Pancreas (tissue), 10 donors: ENCODE measurements around the gene DCAKD. TPM values are rescaled to one million over a fixed set of nuclear protein-coding genes. Genes with fewer than 3 reads are reported as not detected.

Experiments
- ATAC-seq, 4 donors: fragments of 200-7000 bp; cut with Tn5 transposase; one replicate each; pipeline versions ENCODE4 v1.8.0 to v1.9.1; 2020; ENCODE audit warnings: mild to moderate bottlenecking in 4 of 4, moderate library complexity in 4 of 4
- DNase-seq, 6 donors: peaks; one replicate each; pipeline ENCODE4 v3.0.0-alpha.2; 2020
- FAIRE-seq: peaks from 2 replicates; lab custom pipeline; 2012; peaks lifted over from hg19 to GRCh38; lab: Jason Lieb, UNC
- H3K27ac ChIP-seq, 4 donors: fragments of 200-600 bp; sonication (generic); 1 replicate in 3 of 4; 2 replicates in 1 of 4; pipeline versions ENCODE4 v1.5.0 to v1.8.0; 2020
- H3K27me3 ChIP-seq, 4 donors: fragments of 200-600 bp; one replicate each; pipeline ENCODE4 v1.8.0; 2021
- H3K36me3 ChIP-seq, 3 donors: fragments of 200-600 bp; sonication (generic) in 1 of 3; one replicate each; pipeline versions ENCODE4 v1.5.0 to v1.8.0; 2020 to 2021
- H3K4me1 ChIP-seq, 3 donors: fragments of 200-600 bp; one replicate each; pipeline ENCODE4 v1.8.0; 2021
- H3K4me3 ChIP-seq, 4 donors: fragments of 200-600 bp; sonication (generic) in 2 of 4; one replicate each; pipeline versions ENCODE4 v1.5.0 to v1.8.0; 2020 to 2021
- H3K9me3 ChIP-seq, 4 donors: fragments of 200-600 bp; one replicate each; pipeline ENCODE4 v1.8.0; 2021
- CTCF ChIP-seq, 4 donors: fragments of 200-600 bp; sonication (generic) in 3 of 4; IDR thresholded peaks; one replicate each; pipeline versions ENCODE4 v1.5.0 to v1.8.0; 2021; ENCODE audit warnings: antibody characterized with exemption in 4 of 4
- WGBS, 2 donors: extraction: QIAGEN DNeasy Blood & Tissue Kit; methylation state at CpG; one replicate each; pipeline ENCODE4 v1.1.7; 2013; 5-methylcytosine and 5-hydroxymethylcytosine counted together
- intact Hi-C, 3 donors: fragments of 100-400 bp; cut with DNase I; formaldehyde crosslinking; loops; one replicate each; pipeline versions ENCODE4 v1.11.1 to v1.14.2; 2022
- polyA plus RNA-seq, 2 donors: library from polyadenylated mRNA; stranded (reverse); fragments of 200-250 nt; gene quantifications; one replicate each; pipeline ENCODE4 v1.2.3, GENCODE V29; 2013
- total RNA-seq, 6 donors: library from RNA; stranded (reverse); fragmentation: NEBNext Ultra II Directional in 4 of 6; extraction: Animal tissue kit (Norgen Biotek cat#: 25700) in 4 of 6; gene quantifications; one replicate each; pipeline versions ENCODE4 v1.2.1 to v1.2.4, GENCODE V29; 2021 to 2023
- donor health status: healthy with polysubstance abuse.
- donor health status: DM: no; HTN: no; CAD: no; lungs with moderate emphysema.
- donor health status: DM: no; HTN: no; CAD: no.
- donor health status: control.
- donor health status: control.
- donor health status: Bipolar disorder and iron deficiency.
- donor health status: DM: yes; HTN: yes; CAD: no.
- donor health status: DM: no; HTN: no; CAD: no.
- donor health status: DM: no; HTN: no; CAD: no.
- donor health status: DM: yes; HTN: yes; CAD: no.

DCAKD gene
- total and polyA plus RNA-seq, 8 donors = 9.3 to 19.2 (median 12.1) TPM

GRCh38 chr17:45040459-45040858, 11.0 kb downstream of the DCAKD start:
- FAIRE-seq = no peak

GRCh38 chr17:45038728-45039634, 12.5 kb downstream of the DCAKD start:
- H3K27me3 ChIP-seq = no peaks in the 10 kb centered on the region
- intact Hi-C loops = no loop called here
- FAIRE-seq = no peak
- H3K4me1 ChIP-seq = peaks cover 0 to 4% (median 0%) of the 10 kb centered on the region in 3 donors
- WGBS, 2 donors = 74 to 75% methylated on average over 13 of the region's 13 CpGs
- ATAC-seq = peak in 3 of 4 donors; percentile 42 to 70 (median 65)
- no peak for DNase-seq
- H3K9me3 ChIP-seq = no peaks in the 10 kb centered on the region
- H3K27ac ChIP-seq = no peak overlapping the region
- no peak overlapping the region for H3K4me3 ChIP-seq
- TF ChIP-seq CTCF (IDR thresholded peaks at IDR 0.05) = no peak
- H3K36me3 ChIP-seq = no peaks in the 10 kb centered on the region

More at GRCh38 chr17:45040459-45040858, 11.0 kb downstream of the DCAKD start:
- no peak for ATAC-seq
- WGBS, 2 donors = 80 to 83% methylated on average over 4 of the region's 4 CpGs
- Histone ChIP-seq H3K36me3 (no peaks in the 10 kb centered on the region), H3K4me1 (peaks cover 0 to 4% (median 0%) of the 10 kb centered on the region in 3 donors), H3K4me3 (no peak overlapping the region), H3K27me3 (no peaks in the 10 kb centered on the region), H3K9me3 (no peaks in the 10 kb centered on the region), H3K27ac (no peak overlapping the region)
- no peak for DNase-seq
- no peak for TF ChIP-seq CTCF (IDR thresholded peaks at IDR 0.05)
- intact Hi-C loops = no loop called here

GRCh38 chr17:45036691-45037090, 14.7 kb downstream of the DCAKD start:
- no peak for FAIRE-seq
- no peak for ATAC-seq
- no peak for DNase-seq
- no peak overlapping the region for H3K27ac ChIP-seq
- no peak for TF ChIP-seq CTCF (IDR thresholded peaks at IDR 0.05)
- H3K4me3 ChIP-seq = no peak overlapping the region
- whole genome bisulfite sequencing, 2 donors = 81 to 84% methylated on average over 3 of the region's 3 CpGs
- no peaks in the 10 kb centered on the region for H3K36me3 ChIP-seq
- H3K27me3 ChIP-seq = no peaks in the 10 kb centered on the region
- no peaks in the 10 kb centered on the region for H3K4me1 ChIP-seq
- intact Hi-C loops = no loop called here
- no peaks in the 10 kb centered on the region for H3K9me3 ChIP-seq

GRCh38 chr17:45035848-45036247, 15.6 kb downstream of the DCAKD start:
- Histone ChIP-seq H3K27ac (no peak overlapping the region), H3K27me3 (no peaks in the 10 kb centered on the region), H3K36me3 (no peaks in the 10 kb centered on the region), H3K4me3 (no peak overlapping the region), H3K4me1 (no peaks in the 10 kb centered on the region), H3K9me3 (no peaks in the 10 kb centered on the region)
- DNase-seq (no peak), ATAC-seq (peak in 1 of 4 donors; percentile 7), FAIRE-seq (no peak)
- 92 to 96% methylated on average over 14 of the region's 14 CpGs for WGBS, 2 donors
- no peak for TF ChIP-seq CTCF (IDR thresholded peaks at IDR 0.05)
- intact Hi-C loops = no loop called here

- no peaks in the 10 kb centered on the region for H3K4me1 ChIP-seq
- no peak overlapping the region for H3K4me3 ChIP-seq
- no peaks in the 10 kb centered on the region for H3K27me3 ChIP-seq
- intact Hi-C loops = no loop called here
- ATAC-seq (no peak), FAIRE-seq (no peak), DNase-seq (no peak)
- peaks cover 0 to 5% (median 0%) of the 10 kb centered on the region in 3 donors for H3K36me3 ChIP-seq
- WGBS, 2 donors = 95 to 98% methylated on average over 14 of the region's 14 CpGs
- no peaks in the 10 kb centered on the region for H3K9me3 ChIP-seq
- no peak overlapping the region for H3K27ac ChIP-seq
- TF ChIP-seq CTCF (IDR thresholded peaks at IDR 0.05) = no peak
These were observed 16.8 kb downstream of the DCAKD start for GRCh38 chr17:45034599-45034998.
